Cardiac muscle cell (in vitro differentiated cells and primary cell): ENCODE measurements around the gene CASQ2. TPM values are rescaled to one million over a fixed set of nuclear protein-coding genes. Genes with fewer than 3 reads are reported as not detected.

Source experiments
- DNase-seq, 2 donors: peaks; one replicate each; pipeline versions ENCODE4 v3.0.0 to v3.0.0-alpha.2; 2010 to 2017; ENCODE audit warnings: low read depth in 1 of 2, low spot score in 1 of 2
- H3K27ac ChIP-seq: fragments of 200-600 bp; sonication (generic); 2 replicates; pipeline ENCODE4 v1.5.1; 2016
- H3K27me3 ChIP-seq: fragments of 200-600 bp; sonication (generic); 2 replicates; pipeline ENCODE4 v1.6.0; 2016; ENCODE audit warnings: control low read depth
- H3K36me3 ChIP-seq: fragments of 200-600 bp; sonication (generic); 2 replicates; pipeline ENCODE4 v1.5.1; 2016; ENCODE audit warnings: control low read depth
- H3K4me1 ChIP-seq: fragments of 200-600 bp; sonication (generic); 2 replicates; pipeline ENCODE4 v1.8.1; 2017; ENCODE audit warnings: low read depth, mild to moderate bottlenecking, mixed run types
- H3K4me3 ChIP-seq: fragments of 200-600 bp; sonication (generic); 2 replicates; pipeline ENCODE4 v1.5.1; 2016; ENCODE audit warnings: mild to moderate bottlenecking
- H3K9me3 ChIP-seq: fragments of 200-600 bp; sonication (generic); 2 replicates; pipeline ENCODE4 v1.5.1; 2017; ENCODE audit warnings: low read depth, mild to moderate bottlenecking, control low read depth
- CTCF ChIP-seq: IDR thresholded peaks from 2 replicates; pipeline ENCODE4 v1.5.1; 2012; ENCODE audit warnings: low read depth, mild to moderate bottlenecking, low read length
- polyA plus RNA-seq: library from polyadenylated mRNA; unstranded; fragments of >200 nt; fragmentation: Nextera tagmentation; extraction: Ambion mirVana; gene quantifications from 2 replicates; pipeline ENCODE4 v1.2.1, GENCODE V29; 2016
- total RNA-seq: library from RNA; depleted of rRNA; stranded (reverse); fragments of >200 nt; gene quantifications from 2 replicates; pipeline ENCODE4 v1.2.3, GENCODE V29; 2016

Gene CASQ2
- total and polyA plus RNA-seq, 2 experiments from 2014 or later: 0.51 to 3.1 TPM

GRCh38 chr1:115710859-115711624, 57.5 kb downstream of the CASQ2 start:
- TF ChIP-seq CTCF: no peak
- no peaks in the 10 kb centered on the region for H3K36me3 ChIP-seq
- H3K9me3 ChIP-seq: no peaks in the 10 kb centered on the region
- peak overlapping the region; percentile 13 for H3K27ac ChIP-seq
- H3K27me3 ChIP-seq: no peaks in the 10 kb centered on the region
- no peak overlapping the region for H3K4me3 ChIP-seq
- no peak for DNase-seq
- peaks cover 47% of the 10 kb centered on the region for H3K4me1 ChIP-seq

GRCh38 chr1:115706587-115707425, 61.7 kb downstream of the CASQ2 start:
- DNase-seq: peak; percentile 85 to 89
- H3K4me1 ChIP-seq: peaks cover 55% of the 10 kb centered on the region
- H3K9me3 ChIP-seq: no peaks in the 10 kb centered on the region
- peak; percentile 70 for TF ChIP-seq CTCF
- no peak overlapping the region for H3K4me3 ChIP-seq
- H3K27ac ChIP-seq: peak overlapping the region; percentile 92
- no peaks in the 10 kb centered on the region for H3K36me3 ChIP-seq
- H3K27me3 ChIP-seq: no peaks in the 10 kb centered on the region

GRCh38 chr1:115705963-115706362, 62.6 kb downstream of the CASQ2 start:
- Histone ChIP-seq H3K27me3 (no peaks in the 10 kb centered on the region), H3K27ac (peak overlapping the region; percentile 92), H3K4me1 (peaks cover 49% of the 10 kb centered on the region), H3K4me3 (no peak overlapping the region), H3K9me3 (no peaks in the 10 kb centered on the region), H3K36me3 (no peaks in the 10 kb centered on the region)
- TF ChIP-seq CTCF: no peak
- no peak for DNase-seq

GRCh38 chr1:115705085-115705951, 63.2 kb downstream of the CASQ2 start:
- H3K36me3 ChIP-seq: no peaks in the 10 kb centered on the region
- H3K27ac ChIP-seq: peak overlapping the region; percentile 92
- H3K9me3 ChIP-seq: no peaks in the 10 kb centered on the region
- peaks cover 44% of the 10 kb centered on the region for H3K4me1 ChIP-seq
- no peak for DNase-seq
- TF ChIP-seq CTCF: no peak
- no peaks in the 10 kb centered on the region for H3K27me3 ChIP-seq
- H3K4me3 ChIP-seq: no peak overlapping the region

- H3K27me3 ChIP-seq: no peaks in the 10 kb centered on the region
- no peaks in the 10 kb centered on the region for H3K36me3 ChIP-seq
- no peak for TF ChIP-seq CTCF
- no peaks in the 10 kb centered on the region for H3K9me3 ChIP-seq
- H3K4me3 ChIP-seq: no peak overlapping the region
- no peak for DNase-seq
- H3K4me1 ChIP-seq: peaks cover 32% of the 10 kb centered on the region
- H3K27ac ChIP-seq: no peak overlapping the region
Observed at GRCh38 chr1:115702959-115703358, 65.6 kb downstream of the CASQ2 start.
